ENCODE measurements around the gene CCNL2. TPM values are rescaled to one million over a fixed set of nuclear protein-coding genes. Genes with fewer than 3 reads are reported as not detected.

Gene CCNL2
- total and polyA plus RNA-seq, 4 donors, result 46.4 to 170 (median 104) TPM

DNA sequence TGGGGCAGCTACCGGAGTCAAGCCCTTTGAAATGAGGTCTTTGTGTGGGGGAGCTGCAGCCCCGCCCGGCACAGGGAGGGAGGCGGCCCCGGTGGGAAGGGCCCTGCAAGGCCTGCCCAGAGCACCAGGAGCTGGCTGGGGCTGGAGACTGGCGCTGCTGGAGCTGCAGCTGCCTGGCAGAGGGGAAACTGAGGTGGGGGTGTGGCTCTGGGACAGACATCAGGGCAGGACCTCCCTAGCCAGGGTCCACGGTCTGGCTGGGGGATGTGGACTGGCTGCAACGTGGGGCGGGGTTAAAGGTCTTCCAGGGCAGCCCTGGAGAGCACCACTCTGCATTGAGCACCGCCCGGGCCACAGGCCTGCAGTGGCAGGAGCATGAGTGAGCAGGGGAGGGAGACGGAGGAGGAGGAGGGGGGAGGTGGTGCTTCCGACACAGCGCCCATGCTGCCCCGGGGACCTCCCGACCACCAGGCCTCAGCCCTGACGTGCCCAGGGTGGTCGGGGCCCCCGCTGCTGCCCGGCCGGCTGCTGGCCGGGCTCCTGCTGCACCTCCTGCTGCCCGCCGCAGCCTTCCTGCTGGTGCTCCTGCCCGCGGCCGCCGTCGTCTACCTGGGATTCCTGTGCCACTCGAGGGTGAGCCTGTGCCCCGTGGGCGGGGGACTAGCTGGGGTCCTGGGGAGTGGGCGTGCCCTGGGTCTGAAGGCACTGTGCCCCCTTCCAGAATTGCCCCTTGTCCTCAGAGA lies 26.8 kb upstream of the CCNL2 start (continued):
- TF ChIP-seq CTCF (IDR thresholded peaks at IDR 0.05; ENCODE audit: low read depth, low read length, missing input control), result no peak
- TF ChIP-seq ATF3 (IDR thresholded peaks at IDR 0.05), result no peak
- no peak for TF ChIP-seq YY1 (IDR thresholded peaks at IDR 0.05)
- no peak for TF ChIP-seq NR2F2 (IDR thresholded peaks at IDR 0.05)
- no peak for TF ChIP-seq RAD21 (IDR thresholded peaks at IDR 0.05)
- TF ChIP-seq TAF1 (conservative IDR thresholded peaks at IDR 0.05), result no peak
- TF ChIP-seq FOXA2 (IDR thresholded peaks at IDR 0.05), result no peak
- TF ChIP-seq FOXA1 (IDR thresholded peaks at IDR 0.05), result no peak
- no peak for TF ChIP-seq SP1 (IDR thresholded peaks at IDR 0.05)
- no peak for TF ChIP-seq JUND (IDR thresholded peaks at IDR 0.05)
- TF ChIP-seq EGR1 (IDR thresholded peaks at IDR 0.05; ENCODE audit: low read depth in 2 of 2), result no peak

GRCh38 chr1:1425426-1425752 lies 26.3 kb upstream of the CCNL2 start:
- no peaks in the 10 kb centered on the region for H3K9me3 ChIP-seq (ENCODE audit: control insufficient read depth in 4 of 4, low read length in 3 of 4)

More at GRCh38 chr1:1425426-1425752, 26.3 kb upstream of the CCNL2 start:
- peaks cover 3 to 12% (median 10%) of the 10 kb centered on the region in 4 donors for H3K4me1 ChIP-seq (ENCODE audit: control insufficient read depth in 4 of 4, insufficient read depth in 4 of 4, low read length in 3 of 4)
- no peak overlapping the region for H3K4me3 ChIP-seq (ENCODE audit: low read depth in 1 of 3, low read length in 3 of 3)
- H3K27ac ChIP-seq (ENCODE audit: low read depth in 1 of 2, low read length in 2 of 2), result no peak overlapping the region
- no peak for TF ChIP-seq FOXA1 (IDR thresholded peaks at IDR 0.05)
- no peak for TF ChIP-seq CTCF (IDR thresholded peaks at IDR 0.05; ENCODE audit: low read depth, low read length, missing input control)
- TF ChIP-seq, protein P1, sequence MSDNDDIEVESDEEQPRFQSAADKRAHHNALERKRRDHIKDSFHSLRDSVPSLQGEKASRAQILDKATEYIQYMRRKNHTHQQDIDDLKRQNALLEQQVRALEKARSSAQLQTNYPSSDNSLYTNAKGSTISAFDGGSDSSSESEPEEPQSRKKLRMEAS (IDR thresholded peaks at IDR 0.05), result no peak
- no peak for TF ChIP-seq TAF1 (conservative IDR thresholded peaks at IDR 0.05)
- TF ChIP-seq HNF4A (conservative IDR thresholded peaks at IDR 0.05), result no peak
- TF ChIP-seq SP1 (IDR thresholded peaks at IDR 0.05), result no peak
- no peak for TF ChIP-seq ATF3 (IDR thresholded peaks at IDR 0.05)
- no peak for TF ChIP-seq YY1 (IDR thresholded peaks at IDR 0.05)
- TF ChIP-seq JUND (IDR thresholded peaks at IDR 0.05), result no peak
- 89% methylated on average over 12 of the region's 12 CpGs for WGBS
- peak; percentile 31 for DNase-seq (ENCODE audit: low spot score)
- H3K9ac ChIP-seq (ENCODE audit: low read depth in 1 of 2, low read length in 2 of 2), result no peak overlapping the region
- H3K36me3 ChIP-seq (ENCODE audit: control insufficient read depth in 4 of 4, insufficient read depth in 3 of 4, low read depth in 1 of 4, low read length in 3 of 4), result no peaks in the 10 kb centered on the region
- H3K27me3 ChIP-seq (ENCODE audit: control insufficient read depth in 4 of 4, insufficient read depth in 4 of 4, low read length in 3 of 4), result no peaks in the 10 kb centered on the region
